T follicular helper cell (primary cell): Measurements from ENCODE around the gene INPP5K.

Experiments
- DNase-seq: peaks from one replicate; pipeline ENCODE4 v3.0.0-alpha.2; 2020; ENCODE audit warnings: low read depth

INPP5K gene

DNA sequence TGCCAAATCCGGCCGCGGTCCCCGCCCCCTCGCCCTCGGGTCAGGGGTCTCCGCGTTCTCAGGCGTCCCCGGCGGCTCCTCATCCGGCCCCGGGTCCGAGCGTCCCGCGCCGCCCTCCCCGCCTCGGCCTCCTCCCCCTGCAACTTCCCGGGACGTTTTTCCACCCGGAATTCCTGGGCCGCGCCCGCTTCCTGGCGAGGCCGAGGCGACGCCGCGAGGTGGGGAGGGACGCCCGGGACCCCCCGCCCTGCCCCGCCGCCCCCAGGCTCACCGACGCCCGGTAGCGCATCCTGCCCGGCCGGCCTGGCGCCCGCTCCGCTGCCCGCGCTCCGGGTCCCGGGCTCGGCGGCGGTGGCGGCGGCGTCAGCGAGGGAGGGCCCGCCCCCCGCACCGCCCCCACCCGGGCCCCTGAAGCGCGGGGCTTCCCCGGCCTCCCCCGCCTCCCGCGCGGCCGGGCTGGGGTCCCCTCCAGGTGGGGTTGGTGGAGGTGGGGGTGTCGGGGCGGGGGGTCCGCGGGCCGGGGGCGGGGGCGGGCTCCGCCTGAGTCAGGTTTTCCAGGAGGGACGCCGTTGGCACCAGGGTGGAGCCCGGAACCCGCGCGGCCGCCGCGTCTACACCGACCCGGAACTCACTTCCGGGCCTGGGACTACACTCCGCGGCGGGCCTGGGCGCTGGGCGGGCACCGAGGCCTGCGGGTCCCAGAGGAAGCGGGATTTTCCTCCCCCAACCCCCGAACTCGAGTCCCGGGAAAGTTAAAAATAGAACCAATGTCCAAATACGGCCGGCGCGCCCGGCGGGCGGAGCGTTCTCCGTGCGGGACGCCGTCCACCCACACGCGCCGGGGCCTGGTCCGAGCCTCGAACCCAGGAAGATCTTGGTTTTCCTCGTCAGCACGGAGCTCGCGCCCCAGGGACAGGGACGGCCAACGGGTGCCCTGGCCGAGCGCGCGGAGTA is 30.7 kb downstream of the INPP5K start:
- DNase-seq: peak; percentile 54

DNA sequence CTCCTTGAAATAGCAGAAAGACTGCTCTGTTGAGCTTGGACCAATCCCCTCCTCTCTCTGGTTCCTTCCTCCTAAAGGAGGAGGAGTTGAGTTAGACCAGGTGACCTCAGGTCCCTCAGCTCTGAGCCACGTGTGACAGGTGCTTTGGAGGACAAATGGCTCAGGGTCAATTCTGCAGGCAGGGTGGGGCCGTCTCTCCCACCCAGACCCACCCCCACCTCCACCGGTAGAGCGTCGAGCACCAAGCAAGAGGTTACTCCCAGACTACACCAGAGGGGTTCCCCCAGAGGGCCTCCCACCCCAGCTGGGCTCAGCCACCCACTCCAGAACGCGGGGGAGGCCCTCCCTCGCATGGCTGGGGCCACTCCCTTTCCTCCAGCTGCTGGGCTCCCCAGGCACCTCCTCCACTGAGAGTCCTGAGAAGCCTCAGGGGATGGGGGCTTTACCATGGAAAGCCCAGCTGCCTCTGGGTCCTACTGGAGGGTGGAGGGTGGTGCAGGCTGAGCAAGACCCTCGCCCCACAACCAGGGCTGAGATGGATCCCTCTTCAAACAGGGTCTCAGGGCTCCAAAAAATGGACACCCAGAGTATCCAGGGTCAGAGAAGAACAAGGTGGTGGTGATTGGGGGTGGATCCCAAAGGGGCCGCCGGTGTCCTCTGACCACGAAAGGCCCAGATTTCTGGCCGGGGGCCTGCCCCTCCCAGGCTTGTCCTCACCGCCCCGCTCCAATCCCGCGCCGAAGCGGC is 31.6 kb downstream of the INPP5K start:
- peak; percentile 48 for DNase-seq

DNA sequence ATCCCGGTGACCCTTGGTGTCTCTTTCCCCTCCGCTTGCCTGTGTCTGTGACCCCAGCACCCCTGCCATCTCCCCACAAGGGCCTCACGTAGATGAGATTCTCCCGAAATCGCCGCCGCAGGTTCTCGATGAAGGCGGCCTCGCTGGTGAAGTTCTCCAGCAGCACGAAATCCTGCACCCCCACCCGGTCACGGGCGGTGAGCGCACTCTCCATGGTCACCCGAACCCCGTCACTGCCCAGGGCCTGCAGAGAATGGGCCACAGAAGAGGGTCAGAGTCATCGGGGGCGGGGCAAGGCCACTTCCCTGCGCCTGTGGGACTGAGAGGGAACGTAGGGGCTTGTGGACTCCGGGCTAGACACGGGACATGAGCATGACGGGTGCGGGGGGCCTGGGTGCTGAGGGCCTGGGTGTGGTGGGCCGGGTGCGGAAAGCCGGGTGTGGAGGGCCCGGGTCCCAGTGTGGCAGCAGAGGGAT is 32.3 kb downstream of the INPP5K start:
- no peak for DNase-seq

DNA sequence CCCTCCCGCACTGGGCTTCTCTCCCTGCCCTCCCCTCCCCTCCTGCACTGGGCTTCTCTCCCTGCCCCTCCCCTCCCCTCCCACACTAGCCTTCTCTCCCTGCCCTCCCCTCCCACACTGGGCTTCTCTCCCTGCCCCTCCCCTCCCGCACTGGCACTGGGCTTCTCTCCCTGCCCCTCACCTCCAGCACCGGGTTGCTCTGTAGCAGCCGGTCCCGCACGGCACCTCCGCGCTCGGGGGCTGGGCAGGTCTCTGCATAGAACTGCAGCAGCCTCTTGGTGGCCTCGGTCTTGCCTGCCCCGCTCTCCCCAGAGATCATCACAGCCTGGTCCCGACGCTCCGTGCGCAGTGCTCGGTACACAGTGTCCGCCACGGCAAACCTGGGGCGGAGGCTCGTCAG is 33.7 kb downstream of the INPP5K start:
- no peak for DNase-seq

DNA sequence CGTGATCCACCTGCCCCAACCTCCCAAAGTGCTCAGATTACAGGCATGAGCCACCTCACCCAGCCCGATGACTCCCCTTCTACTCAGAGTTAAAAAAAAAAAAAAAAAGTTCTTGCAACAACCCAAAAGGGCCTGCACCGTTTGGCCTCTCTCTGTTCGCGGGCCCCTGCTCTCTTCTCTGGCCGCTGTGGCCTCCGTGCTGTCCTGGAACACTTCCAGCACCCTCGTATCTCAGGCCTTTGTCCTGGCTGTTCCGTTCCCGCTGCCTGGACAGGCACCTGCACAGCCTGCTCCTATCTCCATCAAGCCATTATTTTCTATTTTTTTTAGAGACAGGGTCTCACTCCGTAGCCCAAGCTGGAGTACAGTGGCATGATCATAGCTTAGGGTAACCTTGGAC is 34.7 kb downstream of the INPP5K start:
- DNase-seq: no peak

DNA sequence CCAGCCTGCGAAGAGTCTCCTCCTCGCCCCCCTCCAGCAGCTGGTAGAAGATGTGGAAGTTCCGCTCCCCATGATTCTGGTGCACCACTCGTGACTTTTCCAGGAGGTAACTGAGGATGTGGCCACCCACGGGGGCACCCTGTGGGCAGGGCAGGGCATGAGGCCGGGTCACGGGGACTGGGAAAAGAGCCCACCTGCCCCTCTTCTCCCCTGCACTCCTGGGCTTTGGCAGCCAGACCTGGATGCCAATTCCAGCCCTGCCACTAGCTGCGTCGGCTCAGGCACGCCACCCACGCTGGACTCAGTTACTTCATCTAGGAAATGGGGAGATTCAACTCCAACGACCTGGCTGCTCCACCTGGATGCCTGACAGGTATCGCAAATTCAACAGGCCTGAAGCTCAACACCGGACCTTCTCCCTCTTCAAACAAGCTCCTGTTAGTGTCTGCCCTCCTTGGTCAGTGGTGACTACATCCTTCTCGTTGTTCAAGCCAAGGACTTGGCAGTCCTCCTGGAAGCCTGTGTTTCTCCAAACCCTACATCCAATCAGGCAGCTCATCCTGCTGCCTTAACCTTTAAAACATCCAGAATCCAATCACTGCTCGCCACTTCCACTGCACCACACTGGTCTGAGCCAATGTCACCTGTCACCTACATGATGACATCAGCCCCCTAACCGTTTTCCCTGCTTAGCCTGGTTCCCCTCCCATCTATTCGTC is 35.5 kb downstream of the INPP5K start:
- DNase-seq: no peak

DNA sequence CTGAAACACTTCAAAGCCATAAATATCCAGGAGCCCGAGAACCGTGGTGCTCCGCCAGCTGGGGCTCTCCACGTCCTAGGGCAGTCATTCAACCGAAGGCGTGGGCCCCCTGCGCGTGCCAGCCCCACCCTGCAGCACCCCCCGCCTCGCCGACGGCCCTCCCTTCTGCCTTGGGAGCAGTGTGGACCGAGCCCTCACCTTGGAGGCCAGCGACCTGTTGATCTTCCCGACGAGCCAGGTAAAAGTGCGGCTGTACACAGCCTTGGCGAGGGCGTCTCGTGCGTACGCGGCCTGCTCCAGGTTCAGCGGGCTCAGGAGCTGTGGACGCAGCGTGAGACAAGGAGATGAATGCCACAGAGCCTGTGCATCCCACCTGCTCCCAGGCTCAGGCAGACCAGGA is 38.0 kb downstream of the INPP5K start:
- DNase-seq: no peak

DNA sequence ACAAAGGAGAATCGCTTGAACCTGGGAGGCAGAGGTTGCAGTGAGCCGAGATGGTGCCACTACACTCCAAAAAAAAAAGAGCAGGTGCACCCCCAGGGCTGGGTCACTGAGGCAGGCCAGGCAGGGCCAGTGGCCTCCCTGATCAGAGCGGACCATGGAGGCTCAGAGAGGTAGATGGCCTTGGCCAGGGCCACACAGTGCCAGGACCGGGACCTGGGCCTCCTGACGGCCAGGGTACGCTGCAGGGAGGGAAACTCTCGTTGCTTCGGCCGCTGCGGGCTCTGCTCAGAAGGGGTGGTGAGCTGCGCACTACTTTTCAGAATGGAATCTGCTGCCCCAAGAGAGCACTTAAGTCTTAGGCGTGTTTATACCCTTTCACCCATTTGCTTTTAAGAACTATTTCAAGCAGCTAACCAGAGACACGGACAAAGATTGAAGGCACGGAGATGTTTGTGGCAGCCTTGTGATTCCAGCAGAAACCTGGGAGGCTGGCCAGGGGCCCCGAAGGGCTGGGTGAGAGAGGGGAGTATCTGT is 41.0 kb downstream of the INPP5K start:
- DNase-seq: no peak

DNA sequence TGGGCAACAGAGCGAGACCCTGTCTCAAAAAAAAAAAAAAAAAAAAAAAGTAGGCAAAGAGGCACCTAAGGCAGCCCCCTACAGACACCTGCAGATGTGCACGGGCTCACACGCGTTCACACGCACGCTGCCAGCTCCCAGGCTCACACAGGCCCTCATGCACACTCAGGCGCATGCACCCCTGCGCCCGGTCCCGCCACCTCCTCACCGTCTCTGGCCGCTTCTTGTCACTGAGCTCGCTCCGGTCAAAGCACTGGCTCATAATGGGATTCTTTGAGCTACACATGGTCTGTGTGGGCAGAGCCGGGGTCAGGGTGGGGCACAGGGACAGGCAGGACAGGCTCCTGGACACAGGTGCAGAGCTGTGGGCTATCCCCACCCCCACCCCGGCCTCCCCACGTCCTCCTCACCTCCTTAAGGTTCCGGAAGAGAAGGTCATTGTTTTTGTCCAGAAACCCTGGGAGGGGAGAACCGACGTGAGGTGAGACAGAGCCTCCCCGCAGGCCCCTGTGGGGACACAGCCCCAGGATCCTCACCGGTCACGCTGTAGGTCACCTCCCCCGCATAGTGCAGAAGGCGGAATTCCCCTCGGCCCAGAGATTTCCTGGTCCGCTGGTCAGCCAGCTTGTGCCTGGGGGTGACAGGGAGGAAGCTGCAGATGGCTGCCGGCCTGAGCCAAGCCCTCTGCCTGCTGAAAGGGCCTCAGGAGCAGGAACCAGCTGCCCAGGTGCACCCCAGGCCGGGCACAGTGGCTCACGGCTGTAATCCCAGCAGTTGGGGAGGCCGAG is 41.8 kb downstream of the INPP5K start:
- DNase-seq: no peak

DNA sequence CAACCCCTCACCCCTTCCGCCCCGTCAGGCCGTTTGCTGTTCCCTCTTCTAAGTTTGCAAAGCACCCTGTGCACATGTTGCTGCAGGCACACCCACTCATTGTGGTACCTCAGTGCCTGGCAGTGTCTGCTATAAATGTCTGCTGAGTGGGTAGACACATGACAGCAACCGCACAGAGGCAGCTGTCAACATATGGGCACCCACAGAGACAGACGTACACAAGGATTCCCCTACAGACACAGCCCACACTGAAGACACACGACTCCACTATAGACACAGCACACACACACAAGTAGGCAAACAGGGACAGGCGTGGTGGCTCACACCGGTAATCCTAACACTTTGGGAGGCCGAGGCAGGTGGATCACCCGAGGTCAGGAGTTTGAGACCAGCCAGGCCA is 42.6 kb downstream of the INPP5K start:
- DNase-seq: no peak

DNA sequence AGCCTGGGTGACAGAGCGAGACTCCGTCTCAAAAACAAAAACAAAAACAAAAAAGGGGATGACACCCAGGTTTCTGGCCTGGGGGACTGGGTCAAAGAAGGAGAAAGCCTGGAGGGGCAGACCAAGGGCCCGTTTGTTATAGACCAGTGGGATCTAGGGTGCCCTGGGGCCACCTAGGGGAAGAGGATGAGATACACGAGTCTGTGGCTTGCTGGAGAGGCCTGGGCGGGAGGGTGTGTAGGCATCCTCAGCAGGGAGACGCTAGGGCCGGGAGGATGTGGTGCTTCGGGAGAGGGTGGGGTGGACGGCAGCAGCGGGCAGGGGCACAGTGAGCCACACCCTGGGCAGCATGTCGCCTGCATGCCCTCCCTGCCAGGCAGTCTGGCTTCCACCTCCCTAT is 43.2 kb downstream of the INPP5K start:
- no peak for DNase-seq

DNA sequence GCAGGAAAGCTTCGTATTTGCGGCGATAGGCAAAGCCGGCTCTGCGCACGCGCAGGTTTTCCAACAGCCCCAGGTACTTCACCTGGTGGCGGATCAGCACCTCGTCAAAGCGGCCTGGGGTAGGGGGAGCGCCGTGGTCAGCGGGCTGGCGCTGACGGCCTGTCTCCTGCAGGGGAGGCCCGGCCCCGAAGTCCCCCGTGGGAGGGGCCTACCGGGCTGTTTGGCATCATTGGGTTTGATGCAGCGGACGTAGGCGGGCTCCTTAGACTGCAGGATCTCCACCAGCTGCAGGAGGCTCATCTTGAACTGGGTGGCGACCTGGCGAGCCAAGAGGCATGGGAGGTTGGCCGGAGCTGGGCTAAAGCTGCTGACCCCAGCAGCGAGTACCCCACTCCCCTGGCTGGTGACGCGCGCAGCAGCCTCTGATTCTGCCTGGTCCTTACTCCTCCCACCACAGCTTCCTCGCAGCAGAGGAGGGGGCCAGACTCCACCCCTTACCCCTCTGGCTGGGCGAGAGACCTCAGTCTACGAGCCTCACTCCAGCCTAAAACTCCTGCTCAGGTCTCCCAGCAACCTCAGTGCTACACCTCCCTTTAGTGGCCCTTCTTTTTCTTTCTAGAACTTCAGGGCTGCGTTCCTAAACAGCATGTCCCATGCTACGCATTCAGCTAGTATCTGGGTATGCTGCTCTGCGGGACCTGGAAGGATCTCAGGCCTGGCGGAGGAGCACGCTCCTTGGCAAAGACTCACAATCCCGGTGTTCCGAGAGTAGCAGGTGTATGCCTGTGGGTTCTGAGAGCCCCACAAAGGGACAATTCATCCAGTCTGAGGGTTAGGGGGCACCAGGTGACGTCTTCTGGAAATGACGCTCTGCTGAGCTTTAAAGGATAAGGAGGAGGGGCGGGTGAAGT is 44.2 kb downstream of the INPP5K start:
- DNase-seq: no peak

DNA sequence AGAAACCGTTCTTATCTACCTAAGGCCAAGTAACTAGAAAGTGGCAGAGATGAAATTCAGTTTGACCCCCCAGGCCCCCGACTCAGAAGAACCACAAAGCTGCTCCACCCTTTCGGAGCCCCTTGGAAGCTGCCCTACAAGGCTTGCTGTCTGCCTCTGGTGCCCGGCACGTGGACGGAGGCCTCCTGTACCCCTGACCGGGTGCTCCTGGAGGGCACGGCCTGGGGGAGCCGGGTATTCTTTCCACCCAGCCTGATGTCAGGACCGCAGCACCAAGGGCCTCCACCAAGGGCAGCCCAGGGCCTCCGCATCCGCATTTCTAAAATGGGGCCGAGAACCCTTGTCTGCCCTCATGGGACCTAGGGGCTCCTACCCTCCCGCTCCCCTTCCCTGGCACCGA is 44.9 kb downstream of the INPP5K start:
- no peak for DNase-seq

DNA sequence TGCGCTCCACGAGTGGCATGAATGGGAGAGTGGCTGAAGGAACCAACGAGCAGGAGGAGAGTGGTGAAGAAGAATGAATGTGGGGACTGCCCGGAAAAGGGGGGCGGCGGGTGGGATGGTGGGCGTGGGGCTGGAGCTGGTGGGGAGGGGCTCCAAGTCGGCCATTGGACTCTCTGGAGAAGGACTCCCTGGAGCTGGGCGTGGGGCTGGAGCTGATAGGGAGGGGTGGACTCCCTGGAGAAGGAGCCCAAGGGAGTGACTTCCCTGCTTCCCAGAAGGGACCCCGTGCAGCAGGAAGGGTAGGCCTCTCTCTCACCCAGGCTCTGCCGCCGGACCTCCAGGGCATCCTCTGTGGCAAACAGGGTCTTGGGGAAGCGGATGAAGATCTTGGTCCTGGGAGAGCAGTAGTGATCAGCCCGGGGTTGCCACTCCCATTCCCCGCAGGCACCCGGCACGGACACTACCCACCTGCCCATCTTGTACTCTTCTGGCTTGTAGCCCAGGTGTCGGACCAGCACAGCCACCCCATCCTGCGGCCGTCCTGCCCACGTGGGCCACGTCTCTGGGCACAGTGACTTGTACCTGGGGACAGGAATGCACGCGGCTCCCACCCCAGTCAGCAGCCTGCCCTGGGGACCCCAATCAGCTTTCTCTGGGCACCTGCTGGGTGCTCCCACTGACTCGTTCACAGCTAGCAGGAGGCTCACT is 45.5 kb downstream of the INPP5K start:
- no peak for DNase-seq

DNA sequence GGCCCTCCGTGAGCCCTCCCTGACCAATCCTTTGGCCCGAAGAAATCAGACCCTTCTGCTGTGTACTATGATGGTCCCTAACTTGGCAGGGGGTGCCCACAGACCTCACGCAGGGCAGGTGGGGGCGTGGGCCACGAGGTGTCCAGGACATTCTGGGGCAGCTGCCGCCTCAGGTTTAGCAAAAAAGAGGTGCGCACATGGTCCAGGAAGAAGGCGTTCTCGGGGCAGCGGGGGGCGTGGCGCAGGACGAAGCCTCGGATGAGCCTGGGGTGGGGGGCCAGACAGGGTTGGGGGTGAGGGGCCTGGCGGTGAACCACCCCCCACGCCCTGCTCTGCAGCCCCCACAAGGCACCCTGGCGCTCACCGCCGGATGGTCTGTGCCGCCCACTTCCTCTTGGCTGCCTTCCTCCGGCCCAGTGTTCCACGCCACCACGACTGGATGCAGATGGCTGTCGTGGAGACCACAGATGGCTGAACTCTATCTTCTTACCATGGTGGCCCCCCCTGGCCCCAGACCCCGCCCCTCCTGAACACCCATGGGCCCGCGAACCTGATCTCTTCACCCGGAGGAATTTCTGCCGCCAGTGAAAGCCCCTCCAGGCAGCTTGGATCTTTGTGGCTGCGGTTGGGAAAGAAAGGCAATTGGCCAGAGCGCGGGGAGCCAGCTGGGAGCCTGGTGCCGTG is 46.2 kb downstream of the INPP5K start:
- DNase-seq: no peak

DNA sequence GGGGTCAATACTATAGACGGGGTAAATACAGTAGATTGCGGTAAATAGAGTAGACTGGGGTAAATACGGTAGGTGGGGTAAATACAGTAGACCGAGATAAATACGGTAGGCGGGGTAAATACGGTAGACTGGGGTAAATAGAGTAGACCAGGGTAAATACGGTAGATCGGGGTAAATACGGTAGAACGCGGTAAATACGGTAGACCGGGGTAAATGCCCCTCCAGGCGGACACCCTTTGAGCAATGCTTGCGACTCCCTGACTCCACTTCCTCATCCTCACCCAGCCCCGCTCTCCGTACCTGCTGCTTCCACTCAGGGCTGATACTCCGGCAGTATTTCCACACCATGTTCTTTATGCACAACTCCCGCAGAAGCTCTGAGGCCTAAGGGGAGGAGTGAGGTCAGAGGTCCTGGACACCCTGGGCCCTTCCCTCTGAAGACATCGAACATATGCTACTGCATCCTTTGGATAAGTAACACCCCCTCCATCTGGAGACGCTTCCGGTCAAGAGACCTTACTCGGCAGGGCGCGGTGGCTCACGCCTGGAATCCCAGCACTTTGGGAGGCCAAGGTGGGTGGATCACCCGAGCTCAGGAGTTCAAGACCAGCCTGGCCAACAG is 47.1 kb downstream of the INPP5K start:
- no peak for DNase-seq

DNA sequence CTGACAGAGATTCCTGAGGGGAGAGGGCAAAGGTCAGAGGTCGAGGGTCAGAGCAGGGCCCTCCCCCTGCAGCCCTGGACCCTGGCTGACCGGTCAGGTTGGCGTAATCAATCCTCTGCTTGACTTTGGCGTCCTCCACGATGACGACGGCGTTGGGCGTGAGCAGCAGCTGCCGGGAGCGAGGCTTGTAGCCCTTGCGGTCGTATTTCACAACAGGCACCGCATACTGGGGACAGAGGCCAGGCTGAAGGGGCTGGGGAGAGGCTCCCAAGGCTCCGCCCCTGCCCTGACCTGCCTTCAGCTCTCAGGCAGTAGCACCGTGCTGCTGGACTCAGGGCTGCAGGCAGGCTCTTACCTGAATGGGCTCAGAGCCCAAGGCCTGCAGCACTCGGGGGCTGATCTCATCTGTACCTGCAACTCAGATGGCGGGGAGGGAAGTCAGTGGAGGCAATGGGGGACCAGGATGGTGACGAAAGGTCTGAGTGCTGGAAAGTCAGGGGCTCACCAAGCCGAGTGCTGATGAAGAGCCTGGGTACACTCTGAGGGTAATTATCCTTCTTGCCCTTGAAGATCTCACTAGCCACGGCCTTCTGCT is 48.4 kb downstream of the INPP5K start:
- DNase-seq: no peak

DNA sequence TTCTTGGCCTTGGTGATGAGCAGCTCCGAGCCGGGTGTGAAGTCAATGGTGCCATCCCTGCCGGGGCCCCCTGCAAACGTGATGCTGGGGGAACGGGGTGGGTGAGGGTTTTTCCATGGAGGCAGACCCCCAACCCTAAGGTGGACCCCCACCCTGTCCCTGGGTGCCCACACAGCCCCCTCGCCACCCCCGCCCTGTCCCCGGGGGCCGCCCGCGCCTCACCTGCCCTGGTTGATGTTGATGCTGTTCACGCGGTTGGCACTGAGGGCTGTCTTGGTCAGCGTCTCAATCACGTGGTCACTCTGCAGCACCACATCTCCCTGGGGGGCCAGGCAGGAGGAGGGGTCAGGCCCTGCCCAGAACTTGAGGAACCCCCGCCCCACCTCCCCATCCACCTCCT is 49.2 kb downstream of the INPP5K start:
- DNase-seq: no peak
